Nephron progenitor cell (in vitro differentiated cells): Measurements from ENCODE around the gene RNF224.

ENCODE experiments used
- DNase-seq: peaks from one replicate; pipeline ENCODE4 v3.0.0; 2021
- H3K27ac Mint-ChIP-seq: 2 replicates; pipeline ENCODE4 v1.8.0; 2021; ENCODE audit warnings: mild to moderate bottlenecking, moderate library complexity, mixed read lengths
- H3K27me3 Mint-ChIP-seq: 2 replicates; pipeline ENCODE4 v1.8.0; 2021; ENCODE audit warnings: mild to moderate bottlenecking, low read depth, mixed read lengths; ENCODE audit not compliant: poor library complexity
- H3K36me3 Mint-ChIP-seq: 2 replicates; pipeline ENCODE4 v1.8.0; 2021; ENCODE audit warnings: low read depth, mixed read lengths
- H3K4me1 Mint-ChIP-seq: 2 replicates; pipeline ENCODE4 v1.8.0; 2021; ENCODE audit warnings: mixed read lengths
- H3K4me3 Mint-ChIP-seq: 2 replicates; pipeline ENCODE4 v1.8.0; 2021; ENCODE audit warnings: mild to moderate bottlenecking, moderate library complexity, mixed read lengths
- H3K9me3 Mint-ChIP-seq: 2 replicates; pipeline ENCODE4 v1.8.0; 2021; ENCODE audit warnings: mild to moderate bottlenecking, moderate library complexity, mixed read lengths
- CTCF ChIP-seq: fragments of 200-600 bp; sonication (generic); IDR thresholded peaks from 2 replicates; pipeline ENCODE4 v1.5.0; 2021; ENCODE audit warnings: antibody characterized with exemption

RNF224 gene

GRCh38 chr9:137206602-137207001 lies 20.7 kb upstream of the RNF224 start:
- TF ChIP-seq CTCF: no peak
- Mint-ChIP-seq H3K4me3 (peak overlapping the region; percentile 96), H3K36me3 (peaks cover 10% of the 10 kb centered on the region), H3K27ac (peak overlapping the region; percentile 76), H3K9me3 (no peaks in the 10 kb centered on the region), H3K4me1 (peaks cover 46% of the 10 kb centered on the region), H3K27me3 (no peaks in the 10 kb centered on the region)
- no peak for DNase-seq

GRCh38 chr9:137211532-137211931 lies 15.8 kb upstream of the RNF224 start:
- TF ChIP-seq CTCF: no peak
- peaks cover 14% of the 10 kb centered on the region for H3K36me3 Mint-ChIP-seq
- DNase-seq: no peak
- no peak overlapping the region for H3K27ac Mint-ChIP-seq
- no peaks in the 10 kb centered on the region for H3K27me3 Mint-ChIP-seq
- no peaks in the 10 kb centered on the region for H3K9me3 Mint-ChIP-seq
- H3K4me1 Mint-ChIP-seq: peaks cover 12% of the 10 kb centered on the region
- no peak overlapping the region for H3K4me3 Mint-ChIP-seq

GRCh38 chr9:137212520-137212919 lies 14.8 kb upstream of the RNF224 start:
- DNase-seq: no peak
- H3K4me3 Mint-ChIP-seq: no peak overlapping the region
- TF ChIP-seq CTCF: no peak
- no peaks in the 10 kb centered on the region for H3K9me3 Mint-ChIP-seq
- H3K4me1 Mint-ChIP-seq: peaks cover 7% of the 10 kb centered on the region
- no peaks in the 10 kb centered on the region for H3K27me3 Mint-ChIP-seq
- no peak overlapping the region for H3K27ac Mint-ChIP-seq
- H3K36me3 Mint-ChIP-seq: peaks cover 8% of the 10 kb centered on the region

GRCh38 chr9:137213160-137214060 lies 13.9 kb upstream of the RNF224 start:
- H3K27ac Mint-ChIP-seq: peak overlapping the region; percentile 46
- H3K4me1 Mint-ChIP-seq: peaks cover 5% of the 10 kb centered on the region

GRCh38 chr9:137214620-137215019 lies 12.7 kb upstream of the RNF224 start:
- no peaks in the 10 kb centered on the region for H3K9me3 Mint-ChIP-seq
- H3K36me3 Mint-ChIP-seq: peaks cover 4% of the 10 kb centered on the region
- no peak for DNase-seq
- TF ChIP-seq CTCF: no peak
- H3K27me3 Mint-ChIP-seq: no peaks in the 10 kb centered on the region
- no peak overlapping the region for H3K4me3 Mint-ChIP-seq
- no peak overlapping the region for H3K27ac Mint-ChIP-seq
- peaks cover 9% of the 10 kb centered on the region for H3K4me1 Mint-ChIP-seq

More at GRCh38 chr9:137213160-137214060, 13.9 kb upstream of the RNF224 start:
- DNase-seq: no peak
- peaks cover 4% of the 10 kb centered on the region for H3K36me3 Mint-ChIP-seq
- no peaks in the 10 kb centered on the region for H3K9me3 Mint-ChIP-seq
- no peaks in the 10 kb centered on the region for H3K27me3 Mint-ChIP-seq
- H3K4me3 Mint-ChIP-seq: no peak overlapping the region
- TF ChIP-seq CTCF: no peak
